ENCODE data around the gene CDK1.

- TF ChIP-seq, protein P1, sequence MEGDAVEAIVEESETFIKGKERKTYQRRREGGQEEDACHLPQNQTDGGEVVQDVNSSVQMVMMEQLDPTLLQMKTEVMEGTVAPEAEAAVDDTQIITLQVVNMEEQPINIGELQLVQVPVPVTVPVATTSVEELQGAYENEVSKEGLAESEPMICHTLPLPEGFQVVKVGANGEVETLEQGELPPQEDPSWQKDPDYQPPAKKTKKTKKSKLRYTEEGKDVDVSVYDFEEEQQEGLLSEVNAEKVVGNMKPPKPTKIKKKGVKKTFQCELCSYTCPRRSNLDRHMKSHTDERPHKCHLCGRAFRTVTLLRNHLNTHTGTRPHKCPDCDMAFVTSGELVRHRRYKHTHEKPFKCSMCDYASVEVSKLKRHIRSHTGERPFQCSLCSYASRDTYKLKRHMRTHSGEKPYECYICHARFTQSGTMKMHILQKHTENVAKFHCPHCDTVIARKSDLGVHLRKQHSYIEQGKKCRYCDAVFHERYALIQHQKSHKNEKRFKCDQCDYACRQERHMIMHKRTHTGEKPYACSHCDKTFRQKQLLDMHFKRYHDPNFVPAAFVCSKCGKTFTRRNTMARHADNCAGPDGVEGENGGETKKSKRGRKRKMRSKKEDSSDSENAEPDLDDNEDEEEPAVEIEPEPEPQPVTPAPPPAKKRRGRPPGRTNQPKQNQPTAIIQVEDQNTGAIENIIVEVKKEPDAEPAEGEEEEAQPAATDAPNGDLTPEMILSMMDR (IDR thresholded peaks at IDR 0.05; ENCODE audit: insufficient read depth, low read length, poor library complexity, severe bottlenecking): no peak
- no peak for TF ChIP-seq EZH2phosphoT487 (conservative IDR thresholded peaks at IDR 0.05; ENCODE audit: low read length)
Observed at GRCh38 chr10:60806921-60807320, 28.6 kb downstream of the CDK1 start.

Measured in SU-DHL-6 (cell line).